SW480 (cell line): Measurements from ENCODE around the gene SLC16A2.

Experiments
- DNase-seq: peaks from one replicate; pipeline ENCODE4 v3.0.0-alpha.2; 2016; ENCODE audit warnings: low spot score

SLC16A2 gene

GRCh38 chrX:74536152-74536831, 115.0 kb downstream of the SLC16A2 start:
- DNase-seq: peak; percentile 68

DNA sequence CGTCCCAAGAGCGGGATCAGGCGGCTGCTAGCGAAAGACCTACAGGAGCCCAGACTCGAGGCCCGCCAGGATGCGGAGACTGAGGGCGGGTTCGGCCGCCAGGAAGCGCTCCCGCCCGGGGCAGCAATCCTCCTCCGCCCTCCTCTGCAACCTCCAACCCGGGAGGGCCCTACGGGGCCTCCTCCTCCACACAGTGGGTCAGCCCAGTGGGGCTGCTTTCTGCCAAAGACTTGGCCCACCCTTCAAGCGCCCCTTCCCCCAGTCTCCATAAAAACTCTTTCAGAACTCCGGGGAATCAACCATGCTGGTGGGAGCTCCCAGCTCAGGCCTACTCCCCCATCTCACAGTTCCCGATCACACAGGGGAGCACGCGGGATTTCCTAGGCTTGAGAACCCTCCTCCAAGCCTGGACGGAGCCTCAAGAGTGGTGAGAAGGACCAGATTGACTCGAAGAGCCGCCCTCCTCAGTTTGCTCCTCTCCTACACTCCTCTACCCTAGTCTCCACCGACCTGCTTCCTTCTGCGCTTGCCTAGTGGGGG, 115.6 kb downstream of the SLC16A2 start:
- DNase-seq: no peak

GRCh38 chrX:74540635-74541249, 119.4 kb downstream of the SLC16A2 start:
- DNase-seq: no peak

GRCh38 chrX:74545880-74546523, 124.7 kb downstream of the SLC16A2 start:
- DNase-seq: no peak

GRCh38 chrX:74546984-74547383, 125.7 kb downstream of the SLC16A2 start:
- no peak for DNase-seq

DNA sequence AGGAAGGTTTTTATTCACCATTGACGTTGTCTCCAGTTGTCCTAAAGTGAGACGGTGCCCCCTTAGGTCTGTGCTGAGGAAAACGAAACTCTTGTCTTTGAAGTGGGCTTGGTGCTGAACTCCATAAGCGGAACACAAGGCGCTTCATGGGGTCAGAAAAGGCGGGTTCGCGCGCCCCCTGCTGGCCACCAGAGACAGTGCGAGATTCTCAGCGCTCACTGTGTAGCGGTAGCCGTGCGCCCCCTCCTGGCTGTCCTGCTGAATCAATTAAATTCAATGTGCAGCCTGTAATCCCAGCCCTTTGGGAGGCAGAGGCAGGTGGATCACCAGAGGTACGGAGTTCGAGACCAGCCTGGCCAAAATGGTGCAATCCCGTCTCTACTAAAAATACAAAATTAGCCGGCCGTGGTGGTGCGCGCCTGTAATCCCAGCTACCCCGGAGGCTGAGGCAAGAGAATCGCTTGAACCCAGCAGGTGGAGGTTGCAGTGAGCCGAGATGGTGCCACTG, 129.1 kb downstream of the SLC16A2 start:
- DNase-seq: peak; percentile 68

DNA sequence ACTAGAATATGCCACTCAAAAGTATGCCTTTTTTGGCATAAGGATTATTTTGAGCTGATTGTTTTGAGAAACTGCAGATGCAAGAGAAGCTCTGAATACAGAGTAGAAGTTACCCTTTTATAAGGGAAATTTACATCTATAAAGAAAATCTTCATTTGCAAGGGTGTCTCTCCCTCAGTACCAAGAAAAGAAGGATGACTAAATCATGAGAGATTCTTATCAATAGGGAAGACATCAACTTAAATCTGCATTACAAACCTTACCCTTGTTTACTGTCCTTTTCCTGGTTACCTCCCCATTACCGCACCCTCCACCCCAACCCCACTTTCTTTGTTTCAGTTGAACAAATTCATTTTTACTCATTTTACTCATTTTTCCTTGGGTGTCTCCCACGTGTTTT, 130.6 kb downstream of the SLC16A2 start:
- no peak for DNase-seq

DNA sequence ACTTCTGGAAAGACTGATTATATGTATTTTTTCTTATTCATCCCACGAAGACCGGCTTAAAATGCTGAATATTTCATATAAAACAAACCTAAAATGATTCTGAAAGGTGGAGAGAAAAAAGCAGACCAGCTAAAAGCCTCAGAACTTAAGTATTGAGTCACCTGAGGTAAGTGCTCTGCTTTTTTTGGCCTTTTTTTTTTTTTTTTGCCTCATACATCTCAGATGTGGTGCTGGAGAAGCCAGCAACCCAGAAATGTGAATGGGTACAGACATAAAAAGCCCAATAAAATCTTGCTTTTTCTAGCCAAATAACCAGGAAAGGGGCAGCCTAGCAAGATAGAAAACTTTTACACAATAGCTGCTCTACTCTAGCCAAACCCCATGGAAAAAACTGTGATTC, 136.1 kb downstream of the SLC16A2 start:
- no peak for DNase-seq

GRCh38 chrX:74578137-74578536, 156.8 kb downstream of the SLC16A2 start:
- no peak for DNase-seq

- no peak for DNase-seq
Measured at GRCh38 chrX:74579597-74580198, 158.4 kb downstream of the SLC16A2 start.
